MM.1S (cell line): ENCODE results near the gene CDC23.
"Not testable (repeated sequence)": the region's sequence is repeated elsewhere in the genome, so short reads cannot be mapped to it uniquely, and the experiment has no call there.

Source experiments
- DNase-seq: peaks from one replicate; pipeline ENCODE4 v3.0.0-alpha.2; 2015
- H2AFZ ChIP-seq: fragments of 300-600 bp; sonication (generic); 2 replicates; pipeline ENCODE4 v1.6.0; 2016; ENCODE audit warnings: antibody characterized with exemption, low read length
- H3F3A ChIP-seq: fragments of 300-600 bp; sonication (generic); 2 replicates; pipeline ENCODE4 v1.6.1; 2016; ENCODE audit warnings: mild to moderate bottlenecking, antibody characterized with exemption, low read length, moderate library complexity, mixed read lengths; ENCODE audit not compliant: insufficient read depth
- H3K27ac ChIP-seq: fragments of 300-600 bp; sonication (generic); 2 replicates; pipeline ENCODE4 v1.5.1; 2016; ENCODE audit warnings: mild to moderate bottlenecking, low read length
- H3K27me3 ChIP-seq: fragments of 300-600 bp; sonication (generic); replicated peaks from 2 replicates; pipeline ENCODE4 v1.6.0; 2016; ENCODE audit warnings: low read length; ENCODE audit not compliant: insufficient read depth
- H3K36me3 ChIP-seq: fragments of 300-600 bp; sonication (generic); replicated peaks from 2 replicates; pipeline ENCODE4 v1.6.1; 2016; ENCODE audit warnings: mild to moderate bottlenecking, low read length, mixed read lengths; ENCODE audit not compliant: insufficient read depth
- H3K4me1 ChIP-seq: fragments of 300-600 bp; sonication (generic); 2 replicates; pipeline ENCODE4 v1.6.1; 2016; ENCODE audit warnings: low read length, mixed read lengths
- H3K4me2 ChIP-seq: fragments of 300-600 bp; sonication (generic); 2 replicates; pipeline ENCODE4 v1.6.0; 2016; ENCODE audit warnings: low read depth, low read length
- H3K4me3 ChIP-seq: fragments of 300-600 bp; sonication (generic); 2 replicates; pipeline ENCODE4 v1.5.1; 2016; ENCODE audit warnings: low read length, mixed read lengths
- H3K79me2 ChIP-seq: fragments of 300-600 bp; sonication (generic); 2 replicates; pipeline ENCODE4 v1.6.1; 2016; ENCODE audit warnings: mixed run types, low read length, mixed read lengths
- H3K9ac ChIP-seq: fragments of 300-600 bp; sonication (generic); 2 replicates; pipeline ENCODE4 v1.6.1; 2016; ENCODE audit warnings: low read length, mixed read lengths
- H3K9me2 ChIP-seq: fragments of 300-600 bp; sonication (generic); replicated peaks from 2 replicates; pipeline ENCODE4 v1.6.1; 2016; ENCODE audit warnings: mild to moderate bottlenecking, low read length, mixed read lengths; ENCODE audit not compliant: insufficient read depth
- H3K9me3 ChIP-seq: fragments of 300-600 bp; sonication (generic); replicated peaks from 2 replicates; pipeline ENCODE4 v1.6.1; 2016; ENCODE audit warnings: mild to moderate bottlenecking, low read length, mixed read lengths; ENCODE audit not compliant: insufficient read depth
- H4K20me1 ChIP-seq: fragments of 300-600 bp; sonication (generic); 2 replicates; pipeline ENCODE4 v1.6.1; 2016; ENCODE audit warnings: mild to moderate bottlenecking, low read length, moderate library complexity, mixed read lengths; ENCODE audit not compliant: insufficient read depth
- EZH2 ChIP-seq: fragments of 300-600 bp; sonication (generic); optimal IDR thresholded peaks from 2 replicates; pipeline ENCODE3; 2017; ENCODE audit warnings: low read depth, mild to moderate bottlenecking, antibody characterized with exemption, low read length, mixed read lengths
- EZH2phosphoT487 ChIP-seq: fragments of 300-600 bp; sonication (generic); IDR thresholded peaks from 2 replicates; pipeline ENCODE4 v1.6.1; 2018; ENCODE audit warnings: antibody characterized with exemption, low read length
- TF ChIP-seq, protein P1 (sequence below): fragments of 300-600 bp; sonication (generic); IDR thresholded peaks from 2 replicates; pipeline ENCODE4 v1.5.1; 2016; ENCODE audit warnings: antibody characterized with exemption, low read length, mixed read lengths

CDC23 gene

DNA sequence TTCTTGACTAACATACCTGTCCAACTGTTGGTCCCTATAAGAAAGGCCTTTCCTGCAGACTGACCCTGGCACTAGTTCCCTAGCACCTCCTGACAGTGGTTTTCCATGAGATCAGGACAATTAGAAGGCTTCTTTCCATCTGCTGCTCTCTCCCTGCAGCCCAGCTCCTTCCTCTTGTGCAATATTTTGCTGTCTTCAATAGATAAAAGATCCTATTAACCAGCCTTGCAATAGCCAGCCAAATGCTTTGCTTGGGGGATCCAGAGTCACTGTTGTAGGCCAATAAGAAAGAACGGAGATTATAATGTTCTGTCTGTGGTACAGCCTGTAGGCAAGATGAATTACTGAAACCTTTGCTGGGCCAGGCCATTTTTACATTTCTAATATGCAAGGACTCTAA, 55.5 kb downstream of the CDC23 start:
- peaks cover 12% of the 10 kb centered on the region for H3K36me3 ChIP-seq
- no peak overlapping the region for H3K9ac ChIP-seq
- H3K4me3 ChIP-seq, result no peak overlapping the region
- no peak overlapping the region for H3K4me2 ChIP-seq
- 0 out of 2 replicates have a peak, but pooled peaks cover 2% of the 10 kb centered on the region for H4K20me1 ChIP-seq
- no peaks in the 10 kb centered on the region; the same call in 1 of the 2 replicates for H3F3A ChIP-seq
- H3K4me1 ChIP-seq, result no peaks in the 10 kb centered on the region
- no peaks in the 10 kb centered on the region for H3K9me3 ChIP-seq
- no peak overlapping the region for H3K27ac ChIP-seq
- no peaks in the 10 kb centered on the region for H3K27me3 ChIP-seq
- DNase-seq, result no peak
- no peaks in the 10 kb centered on the region for H3K9me2 ChIP-seq
- no peak overlapping the region for H2AFZ ChIP-seq
- TF ChIP-seq, protein P1, sequence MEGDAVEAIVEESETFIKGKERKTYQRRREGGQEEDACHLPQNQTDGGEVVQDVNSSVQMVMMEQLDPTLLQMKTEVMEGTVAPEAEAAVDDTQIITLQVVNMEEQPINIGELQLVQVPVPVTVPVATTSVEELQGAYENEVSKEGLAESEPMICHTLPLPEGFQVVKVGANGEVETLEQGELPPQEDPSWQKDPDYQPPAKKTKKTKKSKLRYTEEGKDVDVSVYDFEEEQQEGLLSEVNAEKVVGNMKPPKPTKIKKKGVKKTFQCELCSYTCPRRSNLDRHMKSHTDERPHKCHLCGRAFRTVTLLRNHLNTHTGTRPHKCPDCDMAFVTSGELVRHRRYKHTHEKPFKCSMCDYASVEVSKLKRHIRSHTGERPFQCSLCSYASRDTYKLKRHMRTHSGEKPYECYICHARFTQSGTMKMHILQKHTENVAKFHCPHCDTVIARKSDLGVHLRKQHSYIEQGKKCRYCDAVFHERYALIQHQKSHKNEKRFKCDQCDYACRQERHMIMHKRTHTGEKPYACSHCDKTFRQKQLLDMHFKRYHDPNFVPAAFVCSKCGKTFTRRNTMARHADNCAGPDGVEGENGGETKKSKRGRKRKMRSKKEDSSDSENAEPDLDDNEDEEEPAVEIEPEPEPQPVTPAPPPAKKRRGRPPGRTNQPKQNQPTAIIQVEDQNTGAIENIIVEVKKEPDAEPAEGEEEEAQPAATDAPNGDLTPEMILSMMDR, result no peak
- TF ChIP-seq EZH2phosphoT487 (no peak), EZH2 (no peak)
- no peaks in the 10 kb centered on the region for H3K79me2 ChIP-seq

- not testable (repeated sequence) for H3F3A ChIP-seq, H2AFZ ChIP-seq, H3K79me2 ChIP-seq, H3K27ac ChIP-seq, H3K27me3 ChIP-seq, H4K20me1 ChIP-seq, H3K9ac ChIP-seq, H3K4me3 ChIP-seq, DNase-seq, H3K4me2 ChIP-seq, H3K9me2 ChIP-seq, H3K9me3 ChIP-seq, H3K4me1 ChIP-seq
- peaks cover 12% of the 10 kb centered on the region for H3K36me3 ChIP-seq
Observed at GRCh38 chr5:138155977-138156376, 57.1 kb downstream of the CDC23 start.

GRCh38 chr5:138149530-138149929, 63.6 kb downstream of the CDC23 start:
- H2AFZ ChIP-seq, result no peak overlapping the region
- no peaks in the 10 kb centered on the region for H3K36me3 ChIP-seq
- no peaks in the 10 kb centered on the region for H3K9me2 ChIP-seq
- H3K4me2 ChIP-seq, result no peak overlapping the region
- H3K27ac ChIP-seq, result no peak overlapping the region
- no peaks in the 10 kb centered on the region for H3K9me3 ChIP-seq
- H3K27me3 ChIP-seq, result no peaks in the 10 kb centered on the region
- H3K4me3 ChIP-seq, result no peak overlapping the region
- H3K9ac ChIP-seq, result no peak overlapping the region
- no peaks in the 10 kb centered on the region; the same call in 1 of the 2 replicates for H3F3A ChIP-seq
- no peak for DNase-seq
- H3K79me2 ChIP-seq, result no peaks in the 10 kb centered on the region
- no peak for TF ChIP-seq EZH2phosphoT487
- TF ChIP-seq EZH2, result no peak
- TF ChIP-seq, protein P1, result no peak
- H4K20me1 ChIP-seq, result 0 out of 2 replicates have a peak, but pooled peaks cover 2% of the 10 kb centered on the region
- H3K4me1 ChIP-seq, result no peaks in the 10 kb centered on the region

DNA sequence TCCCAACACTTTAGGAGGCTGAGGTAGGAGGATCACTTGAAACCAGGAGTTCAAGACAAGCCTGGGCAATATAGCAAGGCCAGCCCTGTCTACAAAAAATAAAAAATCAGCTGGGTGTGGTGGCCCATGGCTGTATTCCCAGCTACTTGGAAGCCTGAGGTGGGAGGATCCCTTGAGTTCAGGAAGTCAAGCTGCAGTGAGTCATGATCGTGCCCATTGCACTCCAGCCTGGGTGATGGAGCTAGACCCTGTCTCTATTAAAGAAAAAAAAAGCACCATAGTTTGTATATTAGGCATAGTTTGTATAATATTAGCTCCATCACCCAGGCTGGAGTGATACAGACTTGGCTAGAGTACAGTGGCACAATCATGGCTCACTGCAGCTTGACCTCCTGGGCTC, 64.3 kb downstream of the CDC23 start:
- Histone ChIP-seq H2AFZ (no peak overlapping the region), H3K27ac (no peak overlapping the region), H3K36me3 (no peaks in the 10 kb centered on the region), H3F3A (no peaks in the 10 kb centered on the region), H3K79me2 (no peaks in the 10 kb centered on the region), H3K9me3 (no peaks in the 10 kb centered on the region), H3K9ac (no peak overlapping the region), H3K4me3 (no peak overlapping the region), H4K20me1 (no peaks in the 10 kb centered on the region), H3K4me1 (no peaks in the 10 kb centered on the region), H3K27me3 (no peaks in the 10 kb centered on the region), H3K4me2 (no peak overlapping the region), H3K9me2 (no peaks in the 10 kb centered on the region)
- DNase-seq, result no peak
- TF ChIP-seq EZH2phosphoT487 (no peak), EZH2 (no peak)
- TF ChIP-seq, protein P1, result no peak

DNA sequence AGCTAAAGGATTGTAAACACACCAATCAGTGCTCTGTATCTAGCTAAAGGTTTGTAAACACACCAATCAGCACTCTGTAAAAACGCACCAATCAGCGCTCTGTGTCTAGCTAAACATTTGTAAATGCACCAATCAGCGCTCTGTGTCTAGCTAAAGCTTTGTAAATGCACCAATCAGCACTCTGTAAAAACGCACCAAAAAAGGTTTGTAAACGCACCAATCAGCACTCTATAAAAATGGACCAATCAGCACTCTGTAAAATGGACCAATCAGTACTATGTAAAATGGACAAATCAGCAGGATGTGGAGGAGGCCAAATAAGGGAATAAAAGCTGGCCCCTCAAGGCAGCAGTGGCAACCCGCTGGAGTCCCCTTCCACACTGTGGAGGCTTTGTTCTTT, 69.5 kb downstream of the CDC23 start:
- not testable (repeated sequence) for H3K4me1 ChIP-seq, DNase-seq, H4K20me1 ChIP-seq, H2AFZ ChIP-seq, H3K27ac ChIP-seq, H3F3A ChIP-seq, H3K79me2 ChIP-seq, H3K4me2 ChIP-seq, H3K9me2 ChIP-seq, H3K9me3 ChIP-seq, H3K27me3 ChIP-seq, H3K4me3 ChIP-seq, H3K36me3 ChIP-seq, H3K9ac ChIP-seq
